Stimulated activated CD4-positive, alpha-beta T cell treated with anti-CD3 and anti-CD28 coated beads, Interleukin-15, amount 100 ng/mL, for 24 hours (primary cell): ENCODE measurements around the gene LCA5.
A peak's percentile ranks its signal among the peaks of the same experiment; 100 is the strongest.
"Not testable (repeated sequence)": the region's sequence is repeated elsewhere in the genome, so short reads cannot be mapped to it uniquely, and the experiment has no call there.

Experiments
- DNase-seq: peaks from one replicate; pipeline ENCODE4 v3.0.0-alpha.2; 2020

The LCA5 gene

GRCh38 chr6:79536954-79537747, at the start of gene LCA5:
TSS of gene LCA5 (minus strand) at chr6:79537430. CDS start at chr6:79518894, 18,536 bp downstream.
- peak; percentile 88 for DNase-seq

DNA sequence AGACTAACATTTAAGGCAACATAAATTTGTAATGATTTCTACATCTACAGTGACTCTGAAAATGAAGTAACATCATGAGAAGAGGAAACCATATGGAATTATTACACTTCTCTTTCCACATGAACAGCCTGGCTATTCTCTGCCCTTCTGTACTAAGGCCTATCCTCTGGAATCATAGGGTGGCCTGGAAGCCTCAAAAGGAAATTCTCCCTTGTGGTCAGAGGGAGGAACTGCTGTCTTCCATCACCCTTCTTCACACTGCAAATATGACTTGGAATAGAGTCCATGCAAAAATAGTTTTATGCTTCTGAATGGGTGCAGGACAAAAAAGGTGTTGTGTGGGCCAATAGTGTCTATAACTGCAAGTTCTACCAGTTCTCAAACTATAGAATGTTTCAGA, 49.3 kb upstream of the LCA5 start:
- DNase-seq, result no peak

DNA sequence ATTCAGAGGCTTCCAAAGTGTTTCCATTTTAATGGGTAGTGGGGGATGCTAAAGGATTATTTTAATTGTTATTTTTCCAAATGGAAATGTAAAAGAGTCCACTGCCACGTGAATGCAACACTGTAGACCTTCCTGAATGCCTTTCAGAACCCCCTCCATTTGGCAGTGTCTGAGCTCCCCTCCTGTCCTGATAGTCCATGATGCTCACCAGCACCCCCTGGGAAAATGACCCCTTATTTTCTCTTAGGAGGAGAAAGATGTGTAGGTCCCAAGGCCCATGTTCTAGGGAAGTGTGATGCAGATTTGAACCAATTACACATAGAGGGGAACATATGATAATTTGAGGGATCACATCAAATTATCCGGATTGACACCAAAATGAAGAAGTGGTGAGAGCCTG, 47.1 kb upstream of the LCA5 start:
- no peak for DNase-seq

- DNase-seq, result not testable (repeated sequence)
Observed at GRCh38 chr6:79577926-79578325, 40.7 kb upstream of the LCA5 start.

DNA sequence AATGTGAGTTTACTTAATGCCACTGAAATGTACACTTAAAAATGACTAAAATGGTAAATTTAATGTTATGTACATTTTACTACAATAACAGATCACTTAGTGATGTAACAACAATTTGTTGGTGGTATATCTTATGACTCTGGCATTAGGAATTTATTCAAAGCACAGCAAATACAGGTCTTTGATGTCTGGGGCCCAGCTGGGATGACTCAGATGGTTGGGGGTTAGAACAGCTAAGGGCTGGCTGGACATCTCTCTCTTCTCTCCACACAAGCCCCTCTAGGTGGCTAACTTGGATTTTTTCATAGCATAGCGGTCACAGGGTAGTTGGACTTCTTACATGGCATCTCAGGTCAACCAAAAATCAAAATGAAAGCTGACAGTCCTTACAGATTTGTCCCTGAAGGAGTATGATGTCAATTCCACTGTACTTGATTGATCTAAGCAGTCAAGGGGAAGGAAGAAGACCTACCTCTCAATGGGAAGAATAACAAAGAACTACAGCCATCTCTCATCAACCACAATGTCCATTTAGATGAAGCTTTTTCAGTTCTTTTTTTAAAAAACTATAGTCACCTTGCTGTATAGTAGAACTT, 37.5 kb upstream of the LCA5 start:
- DNase-seq, result no peak

DNA sequence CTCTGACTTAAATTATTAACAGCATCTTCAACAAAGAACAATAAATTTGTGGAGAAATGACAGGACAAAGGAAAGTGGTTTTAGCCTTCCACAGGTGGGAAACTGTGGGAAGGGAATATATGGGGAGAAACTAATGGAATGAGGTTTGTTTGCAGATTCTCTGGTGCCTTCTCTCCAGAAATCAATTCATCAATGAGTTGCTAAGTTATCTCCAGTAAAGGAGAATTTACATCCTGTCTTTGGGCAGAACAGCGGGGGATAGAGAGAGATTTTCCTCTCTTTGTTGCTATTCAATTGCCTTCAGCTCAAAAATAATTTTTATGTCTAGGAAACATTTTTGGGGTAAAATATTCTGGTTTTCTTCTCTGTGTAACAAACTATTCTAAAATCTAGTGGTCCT, 36.9 kb upstream of the LCA5 start:
- no peak for DNase-seq

DNA sequence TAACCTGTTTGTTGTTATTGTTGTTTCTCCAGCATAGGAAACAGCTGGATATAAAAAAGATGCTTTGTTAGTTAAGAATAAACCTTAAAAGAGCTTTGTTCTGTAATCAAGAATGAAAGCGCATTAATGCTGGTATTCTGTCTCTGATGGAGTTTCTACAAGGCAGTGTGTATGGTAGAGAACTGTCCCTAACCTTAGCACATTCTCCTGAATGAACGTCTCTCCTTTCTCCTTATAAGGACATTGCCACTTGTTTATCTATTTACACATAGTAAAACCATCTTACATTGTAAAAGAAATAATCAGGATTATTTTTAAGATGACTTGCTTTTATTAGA, 33.8 kb upstream of the LCA5 start:
- DNase-seq, result no peak

DNA sequence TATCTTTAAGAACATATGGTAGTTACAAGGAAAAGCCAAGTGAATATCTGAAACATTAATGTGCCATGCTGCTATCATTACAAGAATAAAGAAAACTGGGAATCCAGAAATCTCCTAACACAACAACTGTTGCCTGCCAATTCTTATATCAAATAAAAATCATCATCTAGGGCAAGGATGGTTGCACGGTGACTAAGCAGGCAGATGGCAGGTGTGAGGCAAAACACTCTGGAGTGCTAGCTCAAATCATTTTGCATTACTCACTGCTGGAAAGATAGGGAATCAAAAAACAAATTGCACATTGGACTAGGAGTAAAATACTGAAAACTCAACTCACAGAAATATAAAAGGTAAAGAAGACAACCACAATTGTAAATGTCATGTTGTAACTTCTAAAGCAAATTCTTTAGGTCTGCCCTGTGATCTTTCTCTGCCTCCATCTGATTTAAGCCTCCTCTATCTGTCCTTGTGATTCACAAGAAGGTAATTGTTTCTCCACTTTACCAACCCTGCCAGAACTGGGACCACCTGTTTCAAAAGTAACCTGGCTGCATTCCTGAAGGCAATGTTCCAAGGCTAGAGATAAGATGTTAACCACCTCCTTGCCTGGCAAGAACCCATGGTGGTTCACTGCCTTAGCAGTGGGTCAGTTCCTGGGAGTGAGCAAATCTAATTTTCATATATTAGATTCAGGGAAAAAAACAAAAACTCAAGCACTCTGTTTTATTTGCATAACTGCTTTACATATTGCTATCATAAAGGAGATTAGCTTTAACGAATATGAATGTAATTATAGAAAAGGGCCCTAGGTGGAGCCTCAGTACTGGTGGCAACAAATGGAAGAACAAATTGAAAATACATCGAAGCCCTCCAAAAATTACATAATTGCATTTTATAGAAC, 33.1 kb upstream of the LCA5 start:
- DNase-seq, result no peak

GRCh38 chr6:79568996-79569395, 31.8 kb upstream of the LCA5 start:
- no peak for DNase-seq

DNA sequence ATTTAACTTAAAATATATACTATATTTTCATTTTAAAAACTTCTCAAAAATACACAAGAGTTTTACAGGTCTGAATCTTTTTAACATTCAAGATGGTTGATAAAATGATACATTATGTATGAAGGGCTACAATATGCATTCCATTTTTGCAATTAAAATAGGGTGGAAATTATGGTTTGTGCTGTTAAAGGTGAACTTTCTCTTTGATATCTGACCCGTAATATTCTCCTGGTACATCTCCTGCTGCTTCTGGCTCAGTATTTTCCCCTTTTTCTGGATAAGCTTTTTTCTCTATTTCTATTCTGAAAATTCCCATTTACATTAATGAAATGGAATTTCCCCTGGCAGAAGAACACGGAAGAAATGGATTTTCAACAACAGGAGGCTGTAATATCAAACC, 27.4 kb upstream of the LCA5 start:
- DNase-seq, result no peak

- DNase-seq, result no peak
Observed at GRCh38 chr6:79559706-79560105, 22.5 kb upstream of the LCA5 start.

DNA sequence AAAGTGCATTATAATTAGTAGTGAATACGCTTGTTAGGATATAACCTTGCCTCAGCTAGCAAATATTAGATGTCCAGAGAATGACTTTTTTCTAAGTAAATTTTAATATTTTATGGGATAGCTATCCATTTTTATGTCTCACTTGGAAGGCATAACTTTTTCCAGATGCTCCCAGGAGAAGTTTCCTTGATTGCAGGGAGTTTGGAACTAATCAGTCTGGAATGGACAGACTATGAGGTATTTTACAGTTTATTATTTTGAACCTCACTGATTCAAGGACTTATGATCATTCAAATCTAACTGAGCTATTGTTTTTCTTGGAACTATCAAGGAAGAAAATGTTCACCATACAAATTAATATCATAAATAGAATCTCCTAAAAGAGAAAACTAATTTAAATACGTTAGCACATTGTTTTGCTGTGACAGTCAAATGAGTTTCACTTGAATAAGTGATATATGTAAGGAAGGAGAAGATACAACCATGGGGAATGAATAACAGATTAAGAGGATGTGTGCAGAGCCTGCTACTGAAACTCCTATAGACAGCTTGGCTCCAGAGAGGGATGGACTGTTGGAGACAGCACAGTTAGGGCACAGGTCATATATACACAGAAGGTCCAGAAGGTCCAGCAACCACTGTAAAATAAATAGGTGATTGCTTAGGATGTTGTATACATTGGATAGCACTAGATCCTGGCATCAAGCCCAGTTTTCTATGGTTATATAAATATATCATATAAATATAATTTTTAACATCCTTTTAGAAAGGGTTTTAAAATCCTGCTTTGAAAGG, 20.6 kb upstream of the LCA5 start:
- no peak for DNase-seq

- DNase-seq, result no peak
Observed at GRCh38 chr6:79554305-79554704, 17.1 kb upstream of the LCA5 start.

DNA sequence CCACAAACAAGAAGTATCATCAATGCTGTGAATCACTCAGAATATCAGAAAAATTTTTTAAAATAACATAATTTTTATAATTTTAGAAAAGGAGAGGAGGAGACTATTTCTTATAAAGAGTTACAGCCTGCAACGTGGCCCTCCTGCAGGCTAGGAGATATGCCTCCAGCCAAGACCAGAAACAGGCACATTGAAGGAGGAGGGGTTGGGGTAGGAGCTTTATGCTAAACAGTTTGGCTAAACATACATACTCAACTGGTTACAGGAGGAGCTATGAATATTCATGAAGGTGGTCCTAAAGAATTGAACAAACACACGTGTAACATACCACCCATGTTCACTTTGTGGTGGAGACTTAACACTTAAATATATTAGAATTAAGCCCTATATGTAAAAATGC, 14.2 kb upstream of the LCA5 start:
- DNase-seq, result no peak

DNA sequence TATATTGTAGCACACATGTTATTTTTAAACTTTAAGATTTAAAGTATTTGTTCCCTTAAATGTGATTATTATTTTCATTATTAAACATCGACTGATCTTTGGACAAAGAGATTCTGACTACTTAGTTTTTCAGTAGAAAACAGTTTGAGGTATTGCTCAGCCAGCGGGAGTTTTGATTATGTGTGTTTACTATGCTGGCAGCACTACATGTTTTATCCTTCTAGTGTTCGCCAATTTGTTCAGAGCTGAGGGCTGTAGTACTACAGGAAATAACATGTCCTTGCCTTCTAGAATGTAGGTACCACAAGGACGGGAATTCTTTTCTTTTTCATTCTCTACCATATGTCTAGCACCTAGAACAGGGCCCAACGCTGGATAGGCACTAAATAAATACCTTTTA, 11.1 kb upstream of the LCA5 start:
- DNase-seq, result no peak

- DNase-seq, result no peak
Observed at GRCh38 chr6:79546186-79546585, 9.0 kb upstream of the LCA5 start.

DNA sequence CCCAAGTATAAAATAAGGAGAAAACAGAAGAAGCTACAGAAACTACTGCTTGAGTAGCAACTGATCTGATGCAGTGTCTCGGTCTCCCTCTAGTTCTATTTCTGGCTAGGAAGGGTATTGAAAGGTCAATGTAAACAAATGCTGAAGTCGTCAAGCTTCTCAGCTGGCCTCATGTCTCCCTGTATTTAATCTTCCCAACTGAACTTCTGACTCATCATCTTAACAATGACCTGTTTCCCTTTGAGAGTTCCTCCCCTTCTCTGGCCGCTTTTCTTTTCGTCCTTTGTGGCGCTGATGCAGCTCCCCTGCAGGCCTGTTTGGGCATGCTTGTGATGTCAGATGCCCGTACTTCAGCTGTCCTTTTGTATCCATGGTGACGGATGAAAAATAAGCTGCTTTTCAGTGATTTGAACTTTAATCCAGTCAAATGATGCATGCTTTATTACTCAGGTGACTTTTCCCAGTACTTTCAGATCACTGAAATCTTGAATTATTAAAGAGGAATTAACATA, 7.8 kb upstream of the LCA5 start:
- no peak for DNase-seq

GRCh38 chr6:79544299-79544927, 7.2 kb upstream of the LCA5 start:
- DNase-seq, result no peak

- no peak for DNase-seq
Observed at GRCh38 chr6:79543886-79544285, 6.7 kb upstream of the LCA5 start.

DNA sequence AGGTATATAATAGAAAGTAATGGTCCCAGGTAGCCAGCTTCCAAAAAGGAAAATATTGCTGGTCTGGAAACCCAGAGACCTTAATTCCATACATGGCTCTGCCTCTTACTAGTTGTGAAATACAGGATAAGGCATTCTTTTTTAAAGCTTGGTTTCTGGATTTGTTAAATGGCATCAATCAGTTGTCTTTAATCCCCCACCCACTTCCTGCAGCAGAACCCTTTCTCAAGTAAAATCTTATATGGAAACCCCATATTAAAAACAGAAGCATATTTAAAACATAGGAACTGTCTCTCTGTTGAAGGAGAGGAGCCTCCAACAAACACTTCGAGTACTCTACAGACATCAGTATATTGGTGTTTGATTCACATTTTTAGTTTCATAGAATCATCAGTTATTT, 6.2 kb upstream of the LCA5 start:
- DNase-seq, result no peak

- no peak for DNase-seq
Observed at GRCh38 chr6:79538106-79538971, 1.1 kb upstream of the LCA5 start.
